HUES6 (cell line): ENCODE results near the gene IPCEF1.

Experiments used
- H3K27ac ChIP-seq: 2 replicates; pipeline ENCODE4 v1.7.0; 2013; ENCODE audit warnings: low read depth, mild to moderate bottlenecking, low read length, inconsistent platforms
- H3K27me3 ChIP-seq: 2 replicates; pipeline ENCODE4 v1.6.1; 2013; ENCODE audit warnings: low read length; ENCODE audit not compliant: control insufficient read depth, insufficient read depth
- H3K36me3 ChIP-seq: 2 replicates; pipeline ENCODE4 v1.6.1; 2013; ENCODE audit warnings: low read length; ENCODE audit not compliant: control insufficient read depth, insufficient read depth
- H3K4me1 ChIP-seq: 2 replicates; pipeline ENCODE4 v1.6.1; 2013; ENCODE audit warnings: low read length; ENCODE audit not compliant: control insufficient read depth, insufficient read depth
- H3K4me3 ChIP-seq: 2 replicates; pipeline ENCODE4 v1.5.1; 2013; ENCODE audit warnings: low read depth, low read length
- H3K9ac ChIP-seq: one replicate; pipeline ENCODE4 v1.6.1; 2013; ENCODE audit warnings: mild to moderate bottlenecking, low read length
- H3K9me3 ChIP-seq: 2 replicates; pipeline ENCODE4 v1.6.1; 2013; ENCODE audit warnings: low read depth, low read length; ENCODE audit not compliant: control insufficient read depth, insufficient read depth

Gene IPCEF1

GRCh38 chr6:154356113-154356512, 490 bp downstream of the IPCEF1 start:
- Histone ChIP-seq H3K36me3 (no peaks in the 10 kb centered on the region), H3K9ac (no peak overlapping the region), H3K9me3 (no peaks in the 10 kb centered on the region), H3K27me3 (no peaks in the 10 kb centered on the region), H3K27ac (no peak overlapping the region), H3K4me1 (no peaks in the 10 kb centered on the region), H3K4me3 (no peak overlapping the region)

DNA sequence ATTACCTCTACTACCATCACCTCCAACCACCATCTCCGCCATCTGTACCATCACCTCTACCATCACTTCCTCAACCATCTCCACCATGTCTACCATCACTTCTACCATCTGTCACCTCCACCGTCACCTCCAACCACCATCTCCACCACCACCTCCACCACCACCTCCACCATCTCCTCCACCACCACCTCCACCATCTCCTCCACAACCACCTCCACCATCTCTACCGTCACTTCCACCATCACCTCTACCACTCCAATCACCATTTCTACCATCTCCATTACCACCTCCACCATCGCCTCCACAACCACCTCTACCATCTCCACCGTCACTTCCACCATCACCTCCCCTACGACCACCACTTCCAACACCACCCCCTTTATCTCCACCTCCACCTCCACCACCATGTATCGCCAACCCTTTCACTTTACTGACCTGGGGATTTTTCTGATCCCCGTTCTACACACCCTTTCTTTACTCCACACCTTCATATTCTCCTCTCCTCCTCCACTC, 2.3 kb downstream of the IPCEF1 start:
- Histone ChIP-seq H3K4me1 (no peaks in the 10 kb centered on the region), H3K9me3 (no peaks in the 10 kb centered on the region), H3K36me3 (no peaks in the 10 kb centered on the region), H3K27me3 (no peaks in the 10 kb centered on the region), H3K9ac (no peak overlapping the region), H3K27ac (no peak overlapping the region), H3K4me3 (no peak overlapping the region)

DNA sequence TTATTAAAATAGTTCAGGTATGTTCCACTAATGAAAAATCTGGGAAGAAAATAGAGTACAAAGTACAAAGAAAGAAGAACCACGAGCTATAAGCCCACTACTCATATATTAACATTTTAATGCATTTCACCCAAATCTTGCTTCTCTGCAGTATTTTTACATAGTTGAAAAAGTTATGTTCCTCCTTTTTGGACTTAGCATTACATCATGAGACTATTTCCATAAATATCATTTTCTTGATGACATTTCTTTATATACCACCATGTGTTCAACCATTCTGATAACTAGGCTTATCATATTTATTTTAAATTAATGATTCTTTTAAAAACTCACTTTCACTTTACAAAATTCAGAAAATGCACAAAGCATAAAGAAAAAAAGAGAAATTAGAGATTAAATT, 3.0 kb downstream of the IPCEF1 start:
- no peak overlapping the region for H3K27ac ChIP-seq
- H3K4me3 ChIP-seq = no peak overlapping the region
- no peaks in the 10 kb centered on the region for H3K27me3 ChIP-seq
- H3K9ac ChIP-seq = no peak overlapping the region
- H3K9me3 ChIP-seq = no peaks in the 10 kb centered on the region
- H3K36me3 ChIP-seq = no peaks in the 10 kb centered on the region
- no peaks in the 10 kb centered on the region for H3K4me1 ChIP-seq

DNA sequence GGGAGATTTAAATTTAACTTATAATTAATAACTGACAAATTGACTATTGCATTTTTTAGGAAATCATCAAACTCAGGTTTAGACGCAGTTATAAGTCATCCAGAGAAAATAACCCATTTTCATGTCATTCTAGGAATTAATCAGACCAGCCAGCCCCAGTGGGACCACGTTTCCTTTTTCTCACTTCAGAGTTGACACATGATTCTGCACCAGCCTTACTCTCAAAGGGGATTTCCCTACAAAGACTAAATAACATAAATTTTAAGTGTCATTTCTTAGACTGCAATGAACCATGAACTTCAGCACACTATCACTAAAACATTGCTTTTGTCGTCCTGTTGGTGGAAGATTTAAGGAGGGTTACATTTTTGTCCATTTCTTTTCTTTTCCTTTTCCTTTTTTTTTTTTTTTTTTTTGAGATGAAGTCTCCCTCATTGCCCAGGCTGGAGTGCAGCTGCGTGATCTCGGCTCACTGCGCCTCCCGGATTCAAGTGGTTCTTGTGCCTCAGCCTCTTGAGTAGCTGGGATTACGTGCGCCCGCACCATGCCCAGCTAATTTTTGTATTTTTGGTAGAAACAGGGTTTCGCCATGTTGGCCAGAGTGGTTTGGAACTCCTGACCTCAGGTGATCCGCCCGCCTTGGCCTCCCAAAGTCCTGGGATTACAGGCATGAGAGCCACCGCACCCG, 3.6 kb downstream of the IPCEF1 start:
- H3K27ac ChIP-seq = no peak overlapping the region

GRCh38 chr6:154350293-154350692, 6.3 kb downstream of the IPCEF1 start:
- no peaks in the 10 kb centered on the region for H3K4me1 ChIP-seq
- no peak overlapping the region for H3K4me3 ChIP-seq
- H3K9ac ChIP-seq = no peak overlapping the region
- H3K27ac ChIP-seq = no peak overlapping the region
- no peaks in the 10 kb centered on the region for H3K36me3 ChIP-seq
- no peaks in the 10 kb centered on the region for H3K27me3 ChIP-seq
- H3K9me3 ChIP-seq = no peaks in the 10 kb centered on the region

More for the DNA sequence above, 3.6 kb downstream of the IPCEF1 start:
- Histone ChIP-seq H3K9ac (no peak overlapping the region), H3K4me3 (no peak overlapping the region), H3K27me3 (no peaks in the 10 kb centered on the region), H3K9me3 (no peaks in the 10 kb centered on the region), H3K36me3 (no peaks in the 10 kb centered on the region), H3K4me1 (no peaks in the 10 kb centered on the region)

GRCh38 chr6:154347981-154348380, 8.6 kb downstream of the IPCEF1 start:
- no peaks in the 10 kb centered on the region for H3K27me3 ChIP-seq
- H3K4me3 ChIP-seq = no peak overlapping the region
- no peak overlapping the region for H3K9ac ChIP-seq
- peaks cover 14% of the 10 kb centered on the region for H3K4me1 ChIP-seq
- H3K27ac ChIP-seq = no peak overlapping the region
- no peaks in the 10 kb centered on the region for H3K9me3 ChIP-seq
- H3K36me3 ChIP-seq = no peaks in the 10 kb centered on the region

GRCh38 chr6:154345811-154346210, 10.8 kb downstream of the IPCEF1 start:
- Histone ChIP-seq H3K36me3 (no peaks in the 10 kb centered on the region), H3K9me3 (no peaks in the 10 kb centered on the region), H3K9ac (no peak overlapping the region), H3K27me3 (no peaks in the 10 kb centered on the region), H3K4me3 (no peak overlapping the region), H3K4me1 (peaks cover 35% of the 10 kb centered on the region), H3K27ac (no peak overlapping the region)

DNA sequence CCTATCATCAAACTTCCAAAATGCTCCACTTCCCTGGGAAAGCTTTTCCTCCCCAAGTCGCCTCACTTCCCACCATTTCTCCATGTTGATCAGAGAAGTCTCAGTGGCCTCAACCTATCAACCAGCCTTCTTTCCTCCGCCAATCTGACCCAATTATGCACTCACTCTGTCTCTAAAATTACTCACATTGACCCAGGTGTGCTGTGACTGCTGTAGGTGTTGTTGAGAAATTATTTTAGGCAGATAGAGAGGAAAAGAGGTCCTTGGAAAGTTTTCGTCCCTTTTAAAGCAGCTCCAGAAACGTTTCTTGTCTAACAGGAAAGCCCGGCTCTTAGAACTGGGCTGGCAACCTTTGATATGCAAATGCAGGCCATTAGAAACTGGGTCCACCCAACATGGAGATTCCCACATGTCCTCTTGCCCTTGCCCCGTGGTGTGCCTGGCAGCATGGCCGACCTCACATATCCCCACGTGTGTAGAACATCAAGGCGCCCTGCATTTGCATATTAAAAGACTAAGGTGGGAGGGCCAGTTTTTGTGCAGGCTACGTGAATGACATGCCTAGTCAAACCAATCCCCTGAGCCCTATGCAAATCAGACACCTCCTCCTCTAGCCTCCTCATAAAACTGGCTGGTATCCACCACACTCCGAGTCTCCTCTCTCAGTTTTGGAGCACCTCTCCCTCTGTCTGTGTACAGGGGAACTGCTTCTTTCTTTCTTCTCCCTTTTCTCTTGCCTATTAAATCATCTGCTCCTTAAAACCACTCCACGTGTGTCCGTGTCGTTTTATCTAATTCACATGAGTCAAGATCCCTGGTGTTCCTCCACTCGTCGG, 12.9 kb downstream of the IPCEF1 start:
- Histone ChIP-seq H3K27ac (peak overlapping the region; percentile 90; the same call in 1 of the 2 replicates), H3K27me3 (no peaks in the 10 kb centered on the region), H3K9ac (peak overlapping the region; percentile 95), H3K36me3 (no peaks in the 10 kb centered on the region), H3K4me1 (peaks cover 35% of the 10 kb centered on the region), H3K4me3 (peak overlapping the region; percentile 53), H3K9me3 (no peaks in the 10 kb centered on the region)

DNA sequence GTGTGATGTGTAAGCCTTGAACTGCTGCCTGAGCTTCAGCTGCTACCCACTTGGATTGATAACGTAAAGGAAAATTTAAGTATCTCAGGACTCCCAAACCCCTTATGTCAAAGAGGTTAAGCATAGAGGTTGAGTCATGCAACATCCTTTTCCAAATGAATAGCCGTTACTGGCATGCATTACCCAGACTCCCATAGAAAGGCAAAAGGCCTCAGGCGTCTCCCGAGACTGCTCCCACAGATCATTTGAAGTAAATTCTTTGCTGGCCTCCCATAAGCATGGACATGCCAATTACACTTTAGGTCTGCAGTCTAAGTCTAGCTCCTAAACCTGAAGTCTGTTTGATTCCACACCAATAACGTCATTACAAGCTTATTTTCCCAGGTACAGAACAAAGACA, 14.7 kb downstream of the IPCEF1 start:
- Histone ChIP-seq H3K27ac (no peak overlapping the region), H3K9ac (no peak overlapping the region), H3K27me3 (no peaks in the 10 kb centered on the region), H3K4me1 (peaks cover 38% of the 10 kb centered on the region), H3K36me3 (no peaks in the 10 kb centered on the region), H3K9me3 (no peaks in the 10 kb centered on the region), H3K4me3 (no peak overlapping the region)

DNA sequence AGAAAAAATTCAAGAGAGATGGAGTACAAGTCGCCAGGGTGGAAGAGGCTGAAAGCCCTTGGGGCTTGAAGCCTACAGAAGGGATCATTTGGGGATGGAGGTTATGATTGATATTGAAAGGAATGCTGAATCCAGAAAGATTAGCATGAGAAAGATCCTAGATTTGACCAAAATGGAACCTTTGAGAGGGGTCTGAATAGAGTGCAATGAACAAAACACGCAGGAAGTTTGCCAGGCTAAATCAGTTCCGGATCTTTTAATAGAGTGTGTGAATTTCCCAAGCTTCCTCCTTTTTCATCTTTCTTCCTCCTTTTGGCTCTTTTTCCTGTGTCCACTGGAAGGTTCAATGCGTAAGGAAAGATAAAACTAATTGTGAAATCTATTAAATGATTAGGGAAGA, 15.3 kb downstream of the IPCEF1 start:
- no peak overlapping the region for H3K27ac ChIP-seq
- H3K9ac ChIP-seq = no peak overlapping the region
- H3K27me3 ChIP-seq = no peaks in the 10 kb centered on the region
- no peaks in the 10 kb centered on the region for H3K9me3 ChIP-seq
- no peaks in the 10 kb centered on the region for H3K36me3 ChIP-seq
- no peak overlapping the region for H3K4me3 ChIP-seq
- H3K4me1 ChIP-seq = peaks cover 38% of the 10 kb centered on the region

GRCh38 chr6:154337406-154338005, 19.1 kb downstream of the IPCEF1 start:
- H3K27me3 ChIP-seq = no peaks in the 10 kb centered on the region
- H3K4me1 ChIP-seq = peaks cover 19% of the 10 kb centered on the region
- H3K36me3 ChIP-seq = no peaks in the 10 kb centered on the region
- no peak overlapping the region for H3K9ac ChIP-seq
- H3K9me3 ChIP-seq = no peaks in the 10 kb centered on the region
- no peak overlapping the region for H3K4me3 ChIP-seq
- no peak overlapping the region for H3K27ac ChIP-seq
